ENCODE results near the gene KCNN3.
A peak's percentile ranks its signal among the peaks of the same experiment; 100 is the strongest.

The KCNN3 gene

GRCh38 chr1:154880671-154881070, 10.6 kb upstream of the KCNN3 start (continued):
- TF ChIP-seq, protein P1, sequence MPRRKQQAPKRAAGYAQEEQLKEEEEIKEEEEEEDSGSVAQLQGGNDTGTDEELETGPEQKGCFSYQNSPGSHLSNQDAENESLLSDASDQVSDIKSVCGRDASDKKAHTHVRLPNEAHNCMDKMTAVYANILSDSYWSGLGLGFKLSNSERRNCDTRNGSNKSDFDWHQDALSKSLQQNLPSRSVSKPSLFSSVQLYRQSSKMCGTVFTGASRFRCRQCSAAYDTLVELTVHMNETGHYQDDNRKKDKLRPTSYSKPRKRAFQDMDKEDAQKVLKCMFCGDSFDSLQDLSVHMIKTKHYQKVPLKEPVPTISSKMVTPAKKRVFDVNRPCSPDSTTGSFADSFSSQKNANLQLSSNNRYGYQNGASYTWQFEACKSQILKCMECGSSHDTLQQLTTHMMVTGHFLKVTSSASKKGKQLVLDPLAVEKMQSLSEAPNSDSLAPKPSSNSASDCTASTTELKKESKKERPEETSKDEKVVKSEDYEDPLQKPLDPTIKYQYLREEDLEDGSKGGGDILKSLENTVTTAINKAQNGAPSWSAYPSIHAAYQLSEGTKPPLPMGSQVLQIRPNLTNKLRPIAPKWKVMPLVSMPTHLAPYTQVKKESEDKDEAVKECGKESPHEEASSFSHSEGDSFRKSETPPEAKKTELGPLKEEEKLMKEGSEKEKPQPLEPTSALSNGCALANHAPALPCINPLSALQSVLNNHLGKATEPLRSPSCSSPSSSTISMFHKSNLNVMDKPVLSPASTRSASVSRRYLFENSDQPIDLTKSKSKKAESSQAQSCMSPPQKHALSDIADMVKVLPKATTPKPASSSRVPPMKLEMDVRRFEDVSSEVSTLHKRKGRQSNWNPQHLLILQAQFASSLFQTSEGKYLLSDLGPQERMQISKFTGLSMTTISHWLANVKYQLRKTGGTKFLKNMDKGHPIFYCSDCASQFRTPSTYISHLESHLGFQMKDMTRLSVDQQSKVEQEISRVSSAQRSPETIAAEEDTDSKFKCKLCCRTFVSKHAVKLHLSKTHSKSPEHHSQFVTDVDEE (CRISPR knock-in tag; IDR thresholded peaks at IDR 0.05) = no peak
- no peak for TF ChIP-seq RARB (CRISPR knock-in tag; IDR thresholded peaks at IDR 0.05)

DNA sequence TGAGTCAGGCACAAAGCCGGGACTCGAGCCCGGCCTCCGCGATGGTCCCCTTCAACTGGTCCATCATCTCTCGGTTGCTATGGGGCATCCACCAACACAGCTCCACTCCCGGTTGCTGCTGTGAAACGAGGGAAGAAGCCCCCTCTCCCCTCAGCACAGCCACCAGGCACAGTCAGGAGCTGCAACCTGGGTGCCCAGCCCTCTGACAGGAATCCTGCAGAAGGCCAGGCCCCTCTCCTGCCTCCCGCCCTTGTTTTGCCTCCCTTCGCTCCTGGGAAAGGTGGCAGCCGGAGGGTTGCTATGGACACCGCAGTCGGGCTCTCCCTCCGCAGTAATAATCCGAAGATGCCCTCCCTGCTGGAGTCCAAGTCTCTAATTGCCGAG, 8.9 kb upstream of the KCNN3 start:
- ATAC-seq = no peak
- TF ChIP-seq OSR1 (CRISPR knock-in tag; IDR thresholded peaks at IDR 0.05) (no peak), ZNF565 (CRISPR knock-in tag; conservative IDR thresholded peaks at IDR 0.05; ENCODE audit: low read depth) (no peak), ZNF70 (CRISPR knock-in tag; IDR thresholded peaks at IDR 0.05) (no peak), ZC3H10 (CRISPR knock-in tag; IDR thresholded peaks at IDR 0.05) (no peak), ISL1 (CRISPR knock-in tag; IDR thresholded peaks at IDR 0.05) (no peak), ESRRG (CRISPR knock-in tag; IDR thresholded peaks at IDR 0.05) (no peak), SNAI2 (CRISPR knock-in tag; IDR thresholded peaks at IDR 0.05) (no peak), ZFP30 (CRISPR knock-in tag; IDR thresholded peaks at IDR 0.05) (no peak)
- TF ChIP-seq, protein P2, sequence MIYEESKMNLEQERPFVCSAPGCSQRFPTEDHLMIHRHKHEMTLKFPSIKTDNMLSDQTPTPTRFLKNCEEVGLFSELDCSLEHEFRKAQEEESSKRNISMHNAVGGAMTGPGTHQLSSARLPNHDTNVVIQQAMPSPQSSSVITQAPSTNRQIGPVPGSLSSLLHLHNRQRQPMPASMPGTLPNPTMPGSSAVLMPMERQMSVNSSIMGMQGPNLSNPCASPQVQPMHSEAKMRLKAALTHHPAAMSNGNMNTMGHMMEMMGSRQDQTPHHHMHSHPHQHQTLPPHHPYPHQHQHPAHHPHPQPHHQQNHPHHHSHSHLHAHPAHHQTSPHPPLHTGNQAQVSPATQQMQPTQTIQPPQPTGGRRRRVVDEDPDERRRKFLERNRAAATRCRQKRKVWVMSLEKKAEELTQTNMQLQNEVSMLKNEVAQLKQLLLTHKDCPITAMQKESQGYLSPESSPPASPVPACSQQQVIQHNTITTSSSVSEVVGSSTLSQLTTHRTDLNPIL (CRISPR knock-in tag; IDR thresholded peaks at IDR 0.05; ENCODE audit: low read depth) = no peak

- ATAC-seq = peak; percentile 99
- no peak for TF ChIP-seq BACH2 (CRISPR knock-in tag; IDR thresholded peaks at IDR 0.05; ENCODE audit: borderline replicate concordance)
- TF ChIP-seq, protein P3, sequence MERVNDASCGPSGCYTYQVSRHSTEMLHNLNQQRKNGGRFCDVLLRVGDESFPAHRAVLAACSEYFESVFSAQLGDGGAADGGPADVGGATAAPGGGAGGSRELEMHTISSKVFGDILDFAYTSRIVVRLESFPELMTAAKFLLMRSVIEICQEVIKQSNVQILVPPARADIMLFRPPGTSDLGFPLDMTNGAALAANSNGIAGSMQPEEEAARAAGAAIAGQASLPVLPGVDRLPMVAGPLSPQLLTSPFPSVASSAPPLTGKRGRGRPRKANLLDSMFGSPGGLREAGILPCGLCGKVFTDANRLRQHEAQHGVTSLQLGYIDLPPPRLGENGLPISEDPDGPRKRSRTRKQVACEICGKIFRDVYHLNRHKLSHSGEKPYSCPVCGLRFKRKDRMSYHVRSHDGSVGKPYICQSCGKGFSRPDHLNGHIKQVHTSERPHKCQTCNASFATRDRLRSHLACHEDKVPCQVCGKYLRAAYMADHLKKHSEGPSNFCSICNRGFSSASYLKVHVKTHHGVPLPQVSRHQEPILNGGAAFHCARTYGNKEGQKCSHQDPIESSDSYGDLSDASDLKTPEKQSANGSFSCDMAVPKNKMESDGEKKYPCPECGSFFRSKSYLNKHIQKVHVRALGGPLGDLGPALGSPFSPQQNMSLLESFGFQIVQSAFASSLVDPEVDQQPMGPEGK (CRISPR knock-in tag; IDR thresholded peaks at IDR 0.05; ENCODE audit: borderline replicate concordance) = no peak
- no peak for TF ChIP-seq ARNTL (CRISPR knock-in tag; IDR thresholded peaks at IDR 0.05; ENCODE audit: borderline replicate concordance, low read depth)
- no peak for TF ChIP-seq TOX (CRISPR knock-in tag; IDR thresholded peaks at IDR 0.05; ENCODE audit: borderline replicate concordance)
- no peak for TF ChIP-seq ZFP30 (CRISPR knock-in tag; IDR thresholded peaks at IDR 0.05)
- TF ChIP-seq SNAI2 (CRISPR knock-in tag; IDR thresholded peaks at IDR 0.05) = no peak
- TF ChIP-seq ISL1 (CRISPR knock-in tag; IDR thresholded peaks at IDR 0.05) = no peak
- no peak for TF ChIP-seq OSR1 (CRISPR knock-in tag; IDR thresholded peaks at IDR 0.05)
These were observed 8.4 kb upstream of the KCNN3 start for GRCh38 chr1:154878371-154879037.

DNA sequence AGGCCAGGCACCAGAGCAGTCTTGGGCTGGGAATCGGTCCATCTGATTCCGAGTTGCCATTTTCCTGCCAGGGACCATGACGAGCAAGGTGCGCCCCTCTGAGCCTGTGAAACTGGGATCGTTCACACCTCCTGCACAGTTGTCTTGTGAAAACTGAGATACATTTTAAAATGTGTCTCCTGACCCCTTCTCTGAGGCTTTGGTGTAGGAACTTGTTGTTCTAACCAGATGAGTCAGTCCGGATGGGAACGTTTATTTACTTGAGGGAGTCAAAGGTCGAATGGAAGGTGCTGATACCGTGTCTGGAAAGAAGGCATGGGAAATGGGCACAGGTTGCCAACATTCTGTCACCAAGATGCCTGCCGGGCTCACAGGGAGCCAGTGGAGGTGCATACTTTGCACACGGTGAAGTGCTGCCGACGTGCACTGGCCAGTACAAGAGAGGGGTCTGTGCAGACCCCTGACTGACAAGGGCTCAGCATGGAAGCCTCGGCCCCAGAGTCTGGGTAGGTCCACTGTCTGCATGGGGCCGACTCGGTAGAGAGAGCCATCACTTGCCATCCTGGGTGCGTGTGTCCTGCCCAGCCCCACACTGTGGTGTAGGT, 7.4 kb upstream of the KCNN3 start:
- TF ChIP-seq SNAI2 (CRISPR knock-in tag; IDR thresholded peaks at IDR 0.05) (no peak), ZNF565 (CRISPR knock-in tag; conservative IDR thresholded peaks at IDR 0.05; ENCODE audit: low read depth) (no peak), ARNTL (CRISPR knock-in tag; IDR thresholded peaks at IDR 0.05; ENCODE audit: borderline replicate concordance, low read depth) (no peak), ZFP30 (CRISPR knock-in tag; IDR thresholded peaks at IDR 0.05) (no peak), ZNF8 (CRISPR knock-in tag; IDR thresholded peaks at IDR 0.05) (no peak)
- TF ChIP-seq, protein P3 (CRISPR knock-in tag; IDR thresholded peaks at IDR 0.05; ENCODE audit: borderline replicate concordance) = no peak
- ATAC-seq = no peak

- TF ChIP-seq BACH2 (CRISPR knock-in tag; IDR thresholded peaks at IDR 0.05; ENCODE audit: borderline replicate concordance) (no peak), ZFP3 (CRISPR knock-in tag; IDR thresholded peaks at IDR 0.05) (no peak), PPARA (CRISPR knock-in tag; IDR thresholded peaks at IDR 0.05; ENCODE audit: borderline replicate concordance) (no peak), RARB (CRISPR knock-in tag; IDR thresholded peaks at IDR 0.05) (no peak), OSR1 (CRISPR knock-in tag; IDR thresholded peaks at IDR 0.05) (no peak)
- TF ChIP-seq, protein P2 (CRISPR knock-in tag; IDR thresholded peaks at IDR 0.05; ENCODE audit: low read depth) = no peak
- no peak for ATAC-seq
These were observed 6.8 kb upstream of the KCNN3 start for GRCh38 chr1:154876842-154877369.

Measured in SK-N-SH treated with all-trans-retinoic acid at 6 μM for 48 hours (cell line).